Measurements from ENCODE around the gene GIMAP8.
A peak's percentile ranks its signal among the peaks of the same experiment; 100 is the strongest.
"Not testable (repeated sequence)": the region's sequence is repeated elsewhere in the genome, so short reads cannot be mapped to it uniquely, and the experiment has no call there.

Gene GIMAP8

GRCh38 chr7:150435390-150436073 is 14.9 kb upstream of the GIMAP8 start:
- DNase-seq (ENCODE audit: low read depth, low spot score), result no peak

GRCh38 chr7:150439967-150440366 is 10.5 kb upstream of the GIMAP8 start:
- no peak for DNase-seq (ENCODE audit: low read depth, low spot score)

GRCh38 chr7:150441524-150441923 is 8.9 kb upstream of the GIMAP8 start:
- DNase-seq (ENCODE audit: low read depth, low spot score), result no peak

- no peak for DNase-seq (ENCODE audit: low read depth, low spot score)
Observed at GRCh38 chr7:150442811-150443210, 7.6 kb upstream of the GIMAP8 start.

GRCh38 chr7:150443793-150444540 is 6.5 kb upstream of the GIMAP8 start:
- no peak for DNase-seq (ENCODE audit: low read depth, low spot score)

GRCh38 chr7:150444674-150445365 is 5.6 kb upstream of the GIMAP8 start:
- no peak for DNase-seq (ENCODE audit: low read depth, low spot score)

- no peak for DNase-seq (ENCODE audit: low read depth, low spot score)
Observed at GRCh38 chr7:150446288-150446938, 4.0 kb upstream of the GIMAP8 start.

- DNase-seq (ENCODE audit: low read depth, low spot score), result no peak
Observed at GRCh38 chr7:150447966-150448788, 2.3 kb upstream of the GIMAP8 start.

- peak; percentile 76 for DNase-seq (ENCODE audit: low read depth, low spot score)
Observed at GRCh38 chr7:150448789-150449147, 1.7 kb upstream of the GIMAP8 start.

GRCh38 chr7:150449206-150449952 is 1.1 kb upstream of the GIMAP8 start:
- DNase-seq (ENCODE audit: low read depth, low spot score), result no peak

- DNase-seq (ENCODE audit: low read depth, low spot score), result peak; percentile 25
Observed at GRCh38 chr7:150451097-150451793, 815 bp downstream of the GIMAP8 start.

- no peak for DNase-seq (ENCODE audit: low read depth, low spot score)
Observed at GRCh38 chr7:150451833-150452461, 1.5 kb downstream of the GIMAP8 start.

GRCh38 chr7:150453181-150453580 is 2.8 kb downstream of the GIMAP8 start:
- DNase-seq (ENCODE audit: low read depth, low spot score), result no peak

- no peak for DNase-seq (ENCODE audit: low read depth, low spot score)
Observed at GRCh38 chr7:150453892-150454291, 3.5 kb downstream of the GIMAP8 start.

GRCh38 chr7:150457064-150457463 is 6.6 kb downstream of the GIMAP8 start:
- DNase-seq (ENCODE audit: low read depth, low spot score), result not testable (repeated sequence)

GRCh38 chr7:150458235-150458634 is 7.8 kb downstream of the GIMAP8 start:
- DNase-seq (ENCODE audit: low read depth, low spot score), result no peak

GRCh38 chr7:150458756-150459155 is 8.3 kb downstream of the GIMAP8 start:
- no peak for DNase-seq (ENCODE audit: low read depth, low spot score)

GRCh38 chr7:150461520-150461919 is 11.1 kb downstream of the GIMAP8 start:
- no peak for DNase-seq (ENCODE audit: low read depth, low spot score)

- no peak for DNase-seq (ENCODE audit: low read depth, low spot score)
Observed at GRCh38 chr7:150462413-150462812, 12.0 kb downstream of the GIMAP8 start.

Data from activated CD4-positive, CD25-positive, alpha-beta regulatory T cell treated with anti-CD3 and anti-CD28 coated beads, Interleukin-2, amount 50 U/mL, for 16 hours (primary cell).